LNCaP clone FGC (cell line): ENCODE results near the gene ZNF503.

ENCODE experiments used
- DNase-seq: peaks from one replicate; pipeline ENCODE4 v3.0.0-alpha.2; 2011; ENCODE audit warnings: low read depth
- H3K4me3 ChIP-seq: 2 replicates; pipeline ENCODE4 v1.5.1; 2011; ENCODE audit warnings: mild to moderate bottlenecking, low read depth, low read length, control low read depth
- TF ChIP-seq, protein P1 (sequence below): IDR thresholded peaks from 2 replicates; pipeline ENCODE4 v1.5.1; 2012; ENCODE audit warnings: mild to moderate bottlenecking; ENCODE audit not compliant: control insufficient read depth, insufficient read depth; ENCODE audit errors: extremely low read depth

The ZNF503 gene

DNA sequence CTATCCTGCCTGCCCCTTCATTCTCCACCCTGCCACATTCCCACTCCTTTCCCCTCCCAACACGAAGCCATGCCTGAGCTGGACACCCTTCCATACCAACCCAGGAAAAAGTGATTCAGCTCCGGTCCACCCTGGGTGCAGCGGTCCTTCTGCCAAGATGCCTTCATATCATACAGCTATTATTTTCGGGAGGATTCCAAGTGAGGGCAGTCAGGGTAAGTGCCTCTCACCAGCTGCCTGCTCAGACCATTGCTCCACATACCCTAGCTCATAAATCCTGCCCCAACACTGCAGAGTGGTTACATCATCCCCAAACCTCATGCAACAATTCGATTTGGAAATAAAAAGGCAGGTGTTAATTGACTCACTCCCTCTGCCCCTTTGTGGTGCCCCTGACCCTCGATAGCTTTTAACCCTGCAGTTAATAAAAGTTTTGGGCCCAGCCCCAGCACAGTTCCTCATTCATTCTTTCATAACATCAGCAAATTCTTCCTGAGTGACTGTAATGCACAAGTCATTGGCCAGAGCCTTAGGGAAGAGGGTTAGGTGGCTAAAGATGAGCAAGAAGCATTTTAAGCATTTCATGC, 42.6 kb downstream of the ZNF503 start:
- H3K4me3 ChIP-seq: no peak overlapping the region
- no peak for DNase-seq
- TF ChIP-seq, protein P1, sequence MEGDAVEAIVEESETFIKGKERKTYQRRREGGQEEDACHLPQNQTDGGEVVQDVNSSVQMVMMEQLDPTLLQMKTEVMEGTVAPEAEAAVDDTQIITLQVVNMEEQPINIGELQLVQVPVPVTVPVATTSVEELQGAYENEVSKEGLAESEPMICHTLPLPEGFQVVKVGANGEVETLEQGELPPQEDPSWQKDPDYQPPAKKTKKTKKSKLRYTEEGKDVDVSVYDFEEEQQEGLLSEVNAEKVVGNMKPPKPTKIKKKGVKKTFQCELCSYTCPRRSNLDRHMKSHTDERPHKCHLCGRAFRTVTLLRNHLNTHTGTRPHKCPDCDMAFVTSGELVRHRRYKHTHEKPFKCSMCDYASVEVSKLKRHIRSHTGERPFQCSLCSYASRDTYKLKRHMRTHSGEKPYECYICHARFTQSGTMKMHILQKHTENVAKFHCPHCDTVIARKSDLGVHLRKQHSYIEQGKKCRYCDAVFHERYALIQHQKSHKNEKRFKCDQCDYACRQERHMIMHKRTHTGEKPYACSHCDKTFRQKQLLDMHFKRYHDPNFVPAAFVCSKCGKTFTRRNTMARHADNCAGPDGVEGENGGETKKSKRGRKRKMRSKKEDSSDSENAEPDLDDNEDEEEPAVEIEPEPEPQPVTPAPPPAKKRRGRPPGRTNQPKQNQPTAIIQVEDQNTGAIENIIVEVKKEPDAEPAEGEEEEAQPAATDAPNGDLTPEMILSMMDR: no peak

DNA sequence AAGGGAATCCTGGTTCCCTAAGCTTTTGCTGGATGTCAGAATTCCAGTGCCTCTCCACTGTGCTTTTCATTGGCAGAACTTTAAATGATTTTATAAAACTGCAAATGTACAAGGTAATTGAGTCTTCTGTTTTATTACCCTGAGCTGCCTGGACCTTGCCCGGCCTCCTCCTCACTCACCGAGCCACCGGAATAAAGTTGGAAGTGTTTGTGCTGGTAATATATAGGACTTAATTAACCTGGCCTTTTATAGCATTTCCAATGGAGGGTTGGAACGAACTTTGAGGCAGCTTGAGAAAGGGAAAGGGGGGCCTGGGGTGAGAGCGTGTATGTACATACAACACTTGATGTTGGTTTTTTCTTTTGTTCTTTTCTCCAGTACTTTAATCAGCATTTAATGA, 43.4 kb downstream of the ZNF503 start:
- TF ChIP-seq, protein P1: no peak
- no peak for DNase-seq
- H3K4me3 ChIP-seq: no peak overlapping the region

DNA sequence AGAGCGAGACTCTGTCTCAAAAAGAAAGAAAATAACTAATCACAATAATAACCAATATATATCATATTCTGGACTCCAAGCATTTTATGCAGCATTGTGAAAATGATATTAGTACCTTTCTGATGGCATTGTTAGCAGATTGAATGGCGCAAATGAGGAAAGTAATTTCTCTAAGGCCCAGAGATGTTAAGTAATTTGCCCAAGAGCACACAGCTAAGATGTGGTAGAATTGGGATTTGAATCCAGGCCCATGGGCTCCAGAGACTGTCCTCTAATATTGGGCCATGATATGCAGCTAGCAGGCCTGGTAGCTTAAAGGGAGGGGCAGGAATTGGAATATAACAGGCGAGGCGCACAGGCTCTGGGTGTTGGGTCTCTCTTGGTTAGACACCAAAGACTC, 44.1 kb downstream of the ZNF503 start:
- TF ChIP-seq, protein P1: no peak
- no peak for DNase-seq
- H3K4me3 ChIP-seq: no peak overlapping the region

DNA sequence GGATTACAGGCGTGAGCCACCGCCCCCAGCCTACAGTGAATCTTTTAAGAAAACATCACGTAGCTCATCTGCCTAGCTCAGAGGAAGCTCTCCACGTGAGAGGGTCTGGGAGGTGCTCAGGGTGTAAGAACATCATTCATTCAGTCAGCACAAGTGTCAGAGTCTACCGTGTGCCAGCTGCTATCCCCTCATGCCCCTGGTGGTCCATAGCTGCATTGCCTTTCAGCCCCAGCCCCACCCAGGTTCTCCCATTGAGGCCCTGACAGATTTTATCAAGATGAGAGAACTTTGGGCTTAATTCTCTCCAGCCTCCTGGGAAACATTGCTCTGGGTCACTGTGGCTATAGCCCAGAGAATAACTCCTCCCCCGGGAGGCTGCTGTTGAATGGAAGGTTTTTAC, 45.1 kb downstream of the ZNF503 start:
- no peak overlapping the region for H3K4me3 ChIP-seq
- TF ChIP-seq, protein P1: no peak
- no peak for DNase-seq

- H3K4me3 ChIP-seq: no peak overlapping the region
- TF ChIP-seq, protein P1: no peak
- no peak for DNase-seq
Measured at GRCh38 chr10:75355706-75356105, 45.9 kb downstream of the ZNF503 start.

DNA sequence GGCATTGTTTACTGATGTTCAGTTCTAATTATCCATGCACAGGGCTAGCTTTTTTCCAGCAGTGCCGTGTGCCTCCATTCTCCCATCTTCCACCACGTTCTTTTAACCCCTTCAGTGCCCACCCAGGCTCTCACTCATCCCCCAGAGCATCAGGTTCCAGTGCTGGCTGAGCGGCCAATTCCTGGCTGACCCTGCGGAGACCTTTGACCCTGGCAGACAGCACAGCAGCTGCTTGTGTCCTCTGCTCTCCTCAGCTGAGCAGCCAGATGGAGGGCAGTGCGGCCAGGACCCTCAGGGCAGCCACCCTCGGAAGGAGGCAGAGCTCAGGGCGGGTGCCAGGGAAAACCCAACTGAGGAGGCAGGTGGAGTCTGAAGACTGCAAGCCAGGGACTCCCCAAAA, 48.4 kb downstream of the ZNF503 start:
- no peak overlapping the region for H3K4me3 ChIP-seq
- TF ChIP-seq, protein P1: no peak
- DNase-seq: no peak

DNA sequence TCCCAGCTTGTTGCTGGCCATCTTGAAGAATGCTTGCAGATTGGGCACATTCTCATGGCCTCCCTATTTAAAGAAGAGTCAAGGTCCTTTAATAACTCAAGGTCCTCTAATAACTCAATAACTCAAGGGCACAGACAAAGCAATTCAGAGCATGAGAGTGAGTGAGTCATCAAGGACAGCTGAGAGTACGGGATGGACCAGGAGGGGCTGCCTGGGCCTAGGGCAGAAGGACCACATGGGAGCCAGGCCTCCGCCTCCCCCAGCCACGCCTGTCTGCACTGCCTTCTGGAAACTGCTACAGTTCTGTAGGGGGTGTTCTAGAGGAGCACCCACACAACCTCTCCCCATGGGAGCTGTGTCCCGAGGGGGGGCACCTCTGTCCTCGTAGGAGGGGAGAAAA, 48.9 kb downstream of the ZNF503 start:
- DNase-seq: no peak
- no peak overlapping the region for H3K4me3 ChIP-seq
- TF ChIP-seq, protein P1: no peak
